ENCODE results near the gene NKD1.

DNA sequence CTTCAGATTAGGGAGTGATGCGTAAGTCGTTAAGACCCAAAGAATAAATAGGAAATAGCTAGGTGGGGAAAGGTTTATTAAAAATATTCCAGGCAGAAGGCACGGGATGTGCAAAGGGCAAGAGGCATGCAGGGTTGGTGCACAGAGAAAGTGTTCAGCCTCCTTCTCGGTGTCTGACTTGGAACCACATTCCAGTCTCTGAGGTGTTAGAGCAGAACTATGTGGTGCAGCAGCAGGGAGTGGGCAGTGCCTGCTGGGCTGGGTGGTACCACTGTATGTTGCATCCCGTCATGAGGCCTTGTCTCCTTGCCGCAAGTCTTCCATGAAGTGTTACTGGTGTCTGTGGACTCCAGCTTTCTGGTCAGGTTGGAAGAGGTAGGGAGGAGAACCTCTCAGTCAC, 11.1 kb downstream of the NKD1 start:
- TF ChIP-seq POLR2A (IDR thresholded peaks at IDR 0.05): no peak
- TF ChIP-seq, protein P1, sequence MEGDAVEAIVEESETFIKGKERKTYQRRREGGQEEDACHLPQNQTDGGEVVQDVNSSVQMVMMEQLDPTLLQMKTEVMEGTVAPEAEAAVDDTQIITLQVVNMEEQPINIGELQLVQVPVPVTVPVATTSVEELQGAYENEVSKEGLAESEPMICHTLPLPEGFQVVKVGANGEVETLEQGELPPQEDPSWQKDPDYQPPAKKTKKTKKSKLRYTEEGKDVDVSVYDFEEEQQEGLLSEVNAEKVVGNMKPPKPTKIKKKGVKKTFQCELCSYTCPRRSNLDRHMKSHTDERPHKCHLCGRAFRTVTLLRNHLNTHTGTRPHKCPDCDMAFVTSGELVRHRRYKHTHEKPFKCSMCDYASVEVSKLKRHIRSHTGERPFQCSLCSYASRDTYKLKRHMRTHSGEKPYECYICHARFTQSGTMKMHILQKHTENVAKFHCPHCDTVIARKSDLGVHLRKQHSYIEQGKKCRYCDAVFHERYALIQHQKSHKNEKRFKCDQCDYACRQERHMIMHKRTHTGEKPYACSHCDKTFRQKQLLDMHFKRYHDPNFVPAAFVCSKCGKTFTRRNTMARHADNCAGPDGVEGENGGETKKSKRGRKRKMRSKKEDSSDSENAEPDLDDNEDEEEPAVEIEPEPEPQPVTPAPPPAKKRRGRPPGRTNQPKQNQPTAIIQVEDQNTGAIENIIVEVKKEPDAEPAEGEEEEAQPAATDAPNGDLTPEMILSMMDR (IDR thresholded peaks at IDR 0.05): no peak

All from uterus (tissue), 2 donors.